Measurements from ENCODE around the gene ABR. TPM values are rescaled to one million over a fixed set of nuclear protein-coding genes. Genes with fewer than 3 reads are reported as not detected.

The ABR gene
- total and polyA plus RNA-seq, 12 donors = 5.3 to 152 (median 105) TPM

DNA sequence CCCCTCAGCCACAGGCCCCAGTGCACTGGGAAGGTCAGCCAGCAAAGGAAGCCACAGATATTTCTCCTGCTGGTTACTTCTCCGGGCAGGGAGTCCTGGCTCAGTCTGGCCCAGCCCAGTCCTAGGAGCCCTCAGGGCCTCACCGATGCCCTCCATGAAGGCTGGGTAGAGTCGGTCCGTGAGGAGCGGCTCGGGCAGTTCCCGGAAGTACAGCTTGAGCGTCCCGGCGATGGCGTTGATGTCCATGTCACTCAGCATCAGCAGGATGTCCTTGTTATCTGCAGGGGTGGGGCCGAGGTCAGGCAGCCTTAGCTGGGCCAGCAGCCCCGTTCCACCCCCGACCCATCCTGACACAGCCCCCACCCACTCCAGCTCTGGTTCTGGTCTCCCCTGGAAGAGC lies 169.2 kb downstream of the ABR start:
- H3K4me1 ChIP-seq (replicated peaks in 1 of 2) = peaks cover 9% of the 10 kb centered on the region in 2 donors
- H3K4me3 ChIP-seq = no peak overlapping the region
- H3K27ac ChIP-seq = peak overlapping the region in 1 of 5 donors; percentile 10
- WGBS, 4 donors = 50 to 81% (median 69%) methylated on average over 1 to 14 of the region's 14 CpGs
- H3K27me3 ChIP-seq = no peaks in the 10 kb centered on the region
- H3K9me3 ChIP-seq (replicated peaks in 1 of 3) = no peaks in the 10 kb centered on the region
- peaks cover 0 to 59% of the 10 kb centered on the region in 2 donors for H3K36me3 ChIP-seq (replicated peaks in 1 of 2)
- TF ChIP-seq, protein P1, sequence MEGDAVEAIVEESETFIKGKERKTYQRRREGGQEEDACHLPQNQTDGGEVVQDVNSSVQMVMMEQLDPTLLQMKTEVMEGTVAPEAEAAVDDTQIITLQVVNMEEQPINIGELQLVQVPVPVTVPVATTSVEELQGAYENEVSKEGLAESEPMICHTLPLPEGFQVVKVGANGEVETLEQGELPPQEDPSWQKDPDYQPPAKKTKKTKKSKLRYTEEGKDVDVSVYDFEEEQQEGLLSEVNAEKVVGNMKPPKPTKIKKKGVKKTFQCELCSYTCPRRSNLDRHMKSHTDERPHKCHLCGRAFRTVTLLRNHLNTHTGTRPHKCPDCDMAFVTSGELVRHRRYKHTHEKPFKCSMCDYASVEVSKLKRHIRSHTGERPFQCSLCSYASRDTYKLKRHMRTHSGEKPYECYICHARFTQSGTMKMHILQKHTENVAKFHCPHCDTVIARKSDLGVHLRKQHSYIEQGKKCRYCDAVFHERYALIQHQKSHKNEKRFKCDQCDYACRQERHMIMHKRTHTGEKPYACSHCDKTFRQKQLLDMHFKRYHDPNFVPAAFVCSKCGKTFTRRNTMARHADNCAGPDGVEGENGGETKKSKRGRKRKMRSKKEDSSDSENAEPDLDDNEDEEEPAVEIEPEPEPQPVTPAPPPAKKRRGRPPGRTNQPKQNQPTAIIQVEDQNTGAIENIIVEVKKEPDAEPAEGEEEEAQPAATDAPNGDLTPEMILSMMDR (IDR thresholded peaks at IDR 0.05) = no peak
- TF ChIP-seq POLR2A (IDR thresholded peaks at IDR 0.05) = no peak
- intact Hi-C loops (cut with DNase I) = no loop called here
- DNase-seq = no peak

DNA sequence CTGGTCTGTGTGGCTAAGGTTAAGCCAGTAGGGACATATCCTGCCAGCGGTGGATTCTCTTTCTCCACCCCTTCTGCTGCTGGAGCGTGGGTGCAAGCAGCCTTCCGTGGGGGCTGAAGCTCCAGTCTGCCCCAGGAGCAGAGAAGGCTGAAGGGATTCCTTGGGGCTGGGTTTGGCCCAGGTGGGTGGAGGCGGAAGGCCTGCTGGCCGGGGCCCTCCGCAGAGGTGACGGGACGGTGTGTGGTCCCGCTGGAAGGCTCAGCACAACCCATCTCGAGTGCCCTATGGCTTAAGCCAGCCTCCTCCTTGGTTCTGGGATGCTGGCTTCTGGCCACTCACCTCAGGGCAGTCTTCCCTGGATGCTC lies 169.7 kb downstream of the ABR start:
- Histone ChIP-seq H3K4me3 (no peak overlapping the region), H3K27ac (no peak overlapping the region), H3K4me1 (replicated peaks in 1 of 2) (peaks cover 13 to 14% of the 10 kb centered on the region in 2 donors), H3K36me3 (replicated peaks in 1 of 2) (peaks cover 0 to 59% of the 10 kb centered on the region in 2 donors), H3K27me3 (no peaks in the 10 kb centered on the region), H3K9me3 (replicated peaks in 1 of 3) (no peaks in the 10 kb centered on the region)
- 80 to 96% (median 90%) methylated on average over 1 to 10 of the region's 10 CpGs for WGBS, 4 donors
- intact Hi-C loops (cut with DNase I) = no loop called here
- DNase-seq = no peak
- TF ChIP-seq, protein P1 (IDR thresholded peaks at IDR 0.05) = no peak

DNA sequence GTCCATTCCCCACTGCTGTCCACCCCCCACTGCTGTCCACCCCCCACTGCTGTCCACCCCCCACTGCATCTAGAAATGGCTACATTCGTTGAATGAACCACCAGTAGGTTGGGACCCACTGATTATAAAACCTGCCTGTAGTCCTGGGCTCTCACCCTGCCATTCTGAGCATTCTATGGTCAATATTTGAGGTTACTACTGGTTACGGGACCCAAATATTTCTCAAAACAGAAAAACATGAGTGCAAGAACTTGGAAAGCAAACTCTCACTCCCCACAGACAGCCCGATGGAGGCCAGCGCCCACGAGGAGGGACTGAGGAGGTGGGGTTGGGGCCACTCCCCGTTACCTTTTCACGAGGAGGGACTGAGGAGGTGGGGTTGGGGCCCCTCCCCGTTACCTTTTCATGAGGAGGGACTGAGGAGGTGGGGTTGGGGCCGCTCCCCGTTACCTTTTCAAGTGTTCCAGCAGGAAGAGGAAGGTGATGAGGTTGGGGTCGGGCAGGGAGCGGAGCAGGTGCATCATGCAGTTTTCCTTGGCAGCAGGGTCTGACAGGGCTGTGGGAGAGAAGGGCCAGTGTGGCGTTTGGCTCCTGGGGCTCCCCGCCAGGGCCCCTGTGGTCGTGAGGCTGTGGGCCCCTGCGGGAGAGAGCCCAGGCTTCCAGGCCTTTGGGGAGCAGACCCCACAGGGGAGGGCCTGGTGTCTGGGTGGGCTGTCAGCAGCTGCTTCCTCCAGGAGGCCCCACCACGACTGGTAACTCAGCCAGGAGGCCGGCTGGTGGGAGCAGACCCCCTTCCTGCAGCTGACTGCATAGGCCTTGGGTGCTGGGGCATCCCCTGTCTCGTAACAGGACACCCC lies 170.3 kb downstream of the ABR start:
- no peak overlapping the region for H3K4me3 ChIP-seq
- 82 to 91% (median 84%) methylated on average over 12 to 19 of the region's 19 CpGs for WGBS, 4 donors
- H3K4me1 ChIP-seq (replicated peaks in 1 of 2) = peaks cover 19 to 20% of the 10 kb centered on the region in 2 donors
- H3K27ac ChIP-seq = peak overlapping the region in 1 of 5 donors; percentile 20
- DNase-seq = no peak
- TF ChIP-seq, protein P1 (IDR thresholded peaks at IDR 0.05) = no peak
- no peak for TF ChIP-seq POLR2A (IDR thresholded peaks at IDR 0.05)
- H3K36me3 ChIP-seq (replicated peaks in 1 of 2) = peaks cover 0 to 59% of the 10 kb centered on the region in 2 donors
- H3K27me3 ChIP-seq = no peaks in the 10 kb centered on the region
- intact Hi-C loops (cut with DNase I) = loop anchor here (5.0 kb wide), 2 partner anchors 38 to 48 kb away; no protein-coding TSS in a partner anchor
- no peaks in the 10 kb centered on the region for H3K9me3 ChIP-seq (replicated peaks in 1 of 3)

DNA sequence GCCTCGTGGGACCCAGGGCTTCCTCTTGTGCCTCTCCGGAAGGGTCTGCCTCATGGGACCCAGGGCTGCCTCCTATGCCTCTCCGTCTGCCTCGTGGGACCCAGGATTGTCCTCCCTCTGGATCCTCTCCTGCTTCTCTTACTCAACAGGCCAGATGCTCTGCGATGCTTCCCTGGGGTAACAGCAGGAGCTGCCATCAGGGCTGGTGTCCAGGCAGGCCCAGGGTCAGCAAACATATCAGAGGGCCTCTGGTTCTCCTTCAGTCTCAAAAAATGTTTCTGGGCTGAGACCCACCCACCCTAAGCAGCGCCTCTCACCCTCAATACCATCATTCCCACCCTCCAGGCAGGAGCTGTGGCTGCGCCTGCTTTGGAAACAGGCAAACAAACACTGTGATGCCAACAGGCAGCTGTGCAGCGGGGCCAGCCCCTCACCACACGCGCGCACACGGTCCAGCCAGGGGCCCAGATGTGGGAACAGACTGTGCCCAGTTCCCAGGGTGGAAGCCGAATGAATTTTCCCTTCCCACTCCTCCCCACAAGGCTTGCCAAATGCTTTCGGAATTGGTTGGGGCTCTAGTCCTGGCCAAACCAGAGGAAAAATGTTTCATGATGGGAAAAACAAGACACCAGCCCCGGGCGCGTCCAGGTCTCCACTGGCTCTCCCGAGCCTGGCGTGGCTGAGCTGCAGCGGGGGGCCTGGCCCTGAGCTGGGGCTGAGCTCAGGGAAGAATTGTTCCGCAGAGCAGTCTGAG lies 171.6 kb downstream of the ABR start:
- Histone ChIP-seq H3K27ac (peak overlapping the region in 2 of 5 donors; percentile 56 to 58), H3K4me1 (replicated peaks in 1 of 2) (peaks cover 32 to 33% of the 10 kb centered on the region in 2 donors), H3K4me3 (no peak overlapping the region), H3K36me3 (replicated peaks in 1 of 2) (peaks cover 0 to 64% of the 10 kb centered on the region in 2 donors), H3K9me3 (replicated peaks in 1 of 3) (no peaks in the 10 kb centered on the region), H3K27me3 (no peaks in the 10 kb centered on the region)
- WGBS, 4 donors = 75 to 92% (median 87%) methylated on average over 10 to 21 of the region's 21 CpGs
- no peak for DNase-seq
- intact Hi-C loops (cut with DNase I) = loop anchor here (5.0 kb wide), 2 partner anchors 39 to 49 kb away; no protein-coding TSS in a partner anchor
- no peak for TF ChIP-seq POLR2A (IDR thresholded peaks at IDR 0.05)
- TF ChIP-seq, protein P1 (IDR thresholded peaks at IDR 0.05) = no peak

All from adrenal gland (tissue), 12 donors.